ENCODE measurements around the gene CERCAM. TPM values are rescaled to one million over a fixed set of nuclear protein-coding genes. Genes with fewer than 3 reads are reported as not detected.

The CERCAM gene
- total RNA-seq, 4 donors from 2014 or later = 3.3 to 16.5 (median 5.9) TPM

DNA sequence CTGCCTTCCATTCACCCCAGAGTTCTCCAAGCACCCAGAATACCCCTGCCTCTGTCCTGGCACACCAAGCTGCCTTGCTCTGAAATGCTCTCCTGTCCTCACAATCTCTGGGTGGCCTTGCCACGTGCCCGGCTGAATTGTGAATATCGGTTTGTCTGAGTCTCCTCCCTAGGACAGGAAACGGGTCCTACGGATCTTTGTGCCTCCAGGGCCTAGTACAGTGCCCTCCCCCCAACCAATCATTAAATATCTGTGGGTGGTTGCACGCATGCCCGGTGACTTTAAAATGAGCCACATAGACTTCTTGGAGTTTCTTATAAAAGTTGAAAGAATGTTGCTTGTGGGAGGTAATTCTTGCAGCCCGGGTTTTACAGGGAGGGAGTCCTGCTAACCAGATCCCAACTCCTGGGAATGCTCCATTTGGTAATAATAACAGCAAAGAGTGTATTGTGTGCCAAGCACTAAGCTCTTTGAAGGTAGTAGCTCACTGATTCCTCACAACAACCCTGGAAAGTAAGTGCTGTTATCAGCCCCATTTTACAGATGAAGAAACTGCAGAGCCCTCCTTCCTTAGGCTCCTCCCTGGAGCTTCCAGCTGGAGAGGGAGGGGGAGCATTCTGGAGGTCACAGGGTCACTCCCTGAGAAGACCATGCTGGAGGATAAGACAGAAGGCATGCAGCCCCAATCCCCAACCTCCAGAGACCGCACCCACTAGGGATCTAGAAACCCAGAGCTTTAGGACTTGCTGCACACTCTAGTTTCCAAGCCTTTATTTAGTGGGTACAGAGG, 26.1 kb upstream of the CERCAM start:
- Histone ChIP-seq H3K27ac (no peak overlapping the region), H3K4me3 (no peak overlapping the region), H3K9me3 (no peaks in the 10 kb centered on the region), H3K27me3 (no peaks in the 10 kb centered on the region), H3K4me1 (no peaks in the 10 kb centered on the region), H3K36me3 (peaks cover 0 to 19% (median 0%) of the 10 kb centered on the region in 3 donors)
- no peak for DNase-seq
- TF ChIP-seq POLR2A (IDR thresholded peaks at IDR 0.05) = no peak
- TF ChIP-seq, protein P1, sequence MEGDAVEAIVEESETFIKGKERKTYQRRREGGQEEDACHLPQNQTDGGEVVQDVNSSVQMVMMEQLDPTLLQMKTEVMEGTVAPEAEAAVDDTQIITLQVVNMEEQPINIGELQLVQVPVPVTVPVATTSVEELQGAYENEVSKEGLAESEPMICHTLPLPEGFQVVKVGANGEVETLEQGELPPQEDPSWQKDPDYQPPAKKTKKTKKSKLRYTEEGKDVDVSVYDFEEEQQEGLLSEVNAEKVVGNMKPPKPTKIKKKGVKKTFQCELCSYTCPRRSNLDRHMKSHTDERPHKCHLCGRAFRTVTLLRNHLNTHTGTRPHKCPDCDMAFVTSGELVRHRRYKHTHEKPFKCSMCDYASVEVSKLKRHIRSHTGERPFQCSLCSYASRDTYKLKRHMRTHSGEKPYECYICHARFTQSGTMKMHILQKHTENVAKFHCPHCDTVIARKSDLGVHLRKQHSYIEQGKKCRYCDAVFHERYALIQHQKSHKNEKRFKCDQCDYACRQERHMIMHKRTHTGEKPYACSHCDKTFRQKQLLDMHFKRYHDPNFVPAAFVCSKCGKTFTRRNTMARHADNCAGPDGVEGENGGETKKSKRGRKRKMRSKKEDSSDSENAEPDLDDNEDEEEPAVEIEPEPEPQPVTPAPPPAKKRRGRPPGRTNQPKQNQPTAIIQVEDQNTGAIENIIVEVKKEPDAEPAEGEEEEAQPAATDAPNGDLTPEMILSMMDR (IDR thresholded peaks at IDR 0.05) = no peak

GRCh38 chr9:128396970-128397613, 23.6 kb upstream of the CERCAM start:
- H3K4me3 ChIP-seq = no peak overlapping the region
- no peak for DNase-seq
- no peaks in the 10 kb centered on the region for H3K9me3 ChIP-seq
- peaks cover 0 to 8% (median 0%) of the 10 kb centered on the region in 3 donors for H3K36me3 ChIP-seq
- H3K27me3 ChIP-seq = no peaks in the 10 kb centered on the region
- no peak overlapping the region for H3K27ac ChIP-seq
- TF ChIP-seq, protein P1 (IDR thresholded peaks at IDR 0.05) = no peak
- H3K4me1 ChIP-seq = no peaks in the 10 kb centered on the region

DNA sequence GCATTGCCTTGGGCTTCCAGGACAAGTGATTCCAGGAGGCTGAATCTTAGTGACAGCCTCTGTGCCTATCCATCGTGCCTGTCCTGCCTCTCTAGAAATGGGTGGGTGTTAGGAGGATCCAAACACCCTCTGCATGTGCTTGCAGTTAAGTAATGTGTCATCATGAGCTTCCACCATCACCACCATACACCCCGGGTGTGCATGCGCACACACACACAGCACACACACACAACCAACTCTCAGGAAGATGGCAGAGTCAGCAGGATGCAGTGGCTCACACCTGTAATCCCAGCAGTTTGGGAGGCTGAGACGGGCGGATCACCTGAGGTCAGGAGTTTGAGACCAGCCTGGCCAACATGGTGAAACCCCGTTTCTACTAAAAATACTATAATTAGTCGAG, 22.8 kb upstream of the CERCAM start:
- Histone ChIP-seq H3K4me3 (no peak overlapping the region), H3K36me3 (peaks cover 0 to under 1% (median 0%) of the 10 kb centered on the region in 3 donors), H3K27me3 (no peaks in the 10 kb centered on the region), H3K4me1 (no peaks in the 10 kb centered on the region), H3K27ac (no peak overlapping the region), H3K9me3 (no peaks in the 10 kb centered on the region)
- no peak for DNase-seq
- no peak for TF ChIP-seq POLR2A (IDR thresholded peaks at IDR 0.05)
- TF ChIP-seq, protein P1 (IDR thresholded peaks at IDR 0.05) = no peak

- Histone ChIP-seq H3K4me3 (no peak overlapping the region), H3K27me3 (no peaks in the 10 kb centered on the region), H3K27ac (no peak overlapping the region), H3K4me1 (no peaks in the 10 kb centered on the region), H3K9me3 (no peaks in the 10 kb centered on the region), H3K36me3 (no peaks in the 10 kb centered on the region)
- DNase-seq = no peak
- TF ChIP-seq POLR2A (IDR thresholded peaks at IDR 0.05) = no peak
- TF ChIP-seq, protein P1 (IDR thresholded peaks at IDR 0.05) = no peak
Observed at GRCh38 chr9:128399861-128400260, 20.8 kb upstream of the CERCAM start.

GRCh38 chr9:128404560-128404959, 16.1 kb upstream of the CERCAM start:
- H3K9me3 ChIP-seq = no peaks in the 10 kb centered on the region
- H3K4me1 ChIP-seq = no peaks in the 10 kb centered on the region
- TF ChIP-seq, protein P1 (IDR thresholded peaks at IDR 0.05) = no peak
- TF ChIP-seq POLR2A (IDR thresholded peaks at IDR 0.05) = no peak
- H3K27me3 ChIP-seq = no peaks in the 10 kb centered on the region
- H3K4me3 ChIP-seq = no peak overlapping the region
- no peak overlapping the region for H3K27ac ChIP-seq
- DNase-seq = peak in 1 of 3 donors; percentile 21
- no peaks in the 10 kb centered on the region for H3K36me3 ChIP-seq
